ENCODE data around the gene GCNT3.

The GCNT3 gene

DNA sequence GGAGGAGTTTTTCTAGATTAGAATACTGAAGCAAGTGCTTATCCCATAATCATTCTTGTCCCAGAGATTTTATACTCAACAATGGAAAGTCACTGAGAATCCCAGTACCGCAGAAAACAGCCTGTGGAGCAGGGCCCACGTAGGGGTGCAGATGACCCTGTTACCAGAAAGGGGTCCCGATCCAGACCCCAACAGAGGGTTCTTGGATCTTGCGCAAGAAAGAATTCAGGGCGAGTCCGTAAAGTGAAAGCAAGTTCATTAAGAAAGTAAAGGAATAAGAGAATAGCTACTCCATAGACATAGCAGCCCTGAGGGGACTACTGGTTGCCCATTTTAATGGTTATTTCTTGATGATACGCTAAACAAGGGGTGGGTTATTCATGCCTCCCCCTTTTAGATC lies 2.6 kb downstream of the GCNT3 start:
- TF ChIP-seq, protein P1, sequence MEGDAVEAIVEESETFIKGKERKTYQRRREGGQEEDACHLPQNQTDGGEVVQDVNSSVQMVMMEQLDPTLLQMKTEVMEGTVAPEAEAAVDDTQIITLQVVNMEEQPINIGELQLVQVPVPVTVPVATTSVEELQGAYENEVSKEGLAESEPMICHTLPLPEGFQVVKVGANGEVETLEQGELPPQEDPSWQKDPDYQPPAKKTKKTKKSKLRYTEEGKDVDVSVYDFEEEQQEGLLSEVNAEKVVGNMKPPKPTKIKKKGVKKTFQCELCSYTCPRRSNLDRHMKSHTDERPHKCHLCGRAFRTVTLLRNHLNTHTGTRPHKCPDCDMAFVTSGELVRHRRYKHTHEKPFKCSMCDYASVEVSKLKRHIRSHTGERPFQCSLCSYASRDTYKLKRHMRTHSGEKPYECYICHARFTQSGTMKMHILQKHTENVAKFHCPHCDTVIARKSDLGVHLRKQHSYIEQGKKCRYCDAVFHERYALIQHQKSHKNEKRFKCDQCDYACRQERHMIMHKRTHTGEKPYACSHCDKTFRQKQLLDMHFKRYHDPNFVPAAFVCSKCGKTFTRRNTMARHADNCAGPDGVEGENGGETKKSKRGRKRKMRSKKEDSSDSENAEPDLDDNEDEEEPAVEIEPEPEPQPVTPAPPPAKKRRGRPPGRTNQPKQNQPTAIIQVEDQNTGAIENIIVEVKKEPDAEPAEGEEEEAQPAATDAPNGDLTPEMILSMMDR (conservative IDR thresholded peaks at IDR 0.05; ENCODE audit: low read depth) = no peak
- ChIA-PET POLR2A (ENCODE audit: low non-redundant PET) (no interaction called here), CTCF (no interaction called here)
- H3K27ac ChIP-seq = no peak overlapping the region
- DNase-seq (ENCODE audit: low spot score) = no peak

DNA sequence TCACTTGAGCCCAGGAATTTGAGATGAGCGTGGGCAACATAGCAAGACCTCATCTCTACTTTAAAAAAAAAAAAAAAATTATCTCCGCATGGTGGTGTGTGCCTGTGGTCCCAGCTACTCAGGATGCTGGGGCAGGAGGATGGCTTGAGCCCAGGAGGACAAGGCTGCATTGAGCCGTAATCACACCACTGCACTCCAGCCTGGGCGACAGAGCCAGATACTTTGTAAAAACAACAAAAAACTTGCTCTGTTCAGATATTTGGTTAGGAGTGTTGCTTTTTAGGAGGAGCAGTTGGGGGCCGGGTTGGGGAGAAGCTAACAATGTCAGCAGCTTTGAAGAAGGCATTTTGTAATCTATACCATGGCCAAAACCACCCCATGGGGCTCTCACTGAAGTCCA lies 4.1 kb downstream of the GCNT3 start:
- no peak for DNase-seq (ENCODE audit: low spot score)
- no peak overlapping the region for H3K27ac ChIP-seq
- ChIA-PET CTCF (interaction anchor here (0.7 to 1.4 kb wide), 2 partner anchors 83 to 547 kb away, joined by 4 to 6 read pairs; no protein-coding TSS in a partner anchor), POLR2A (ENCODE audit: low non-redundant PET) (interaction anchor here (0.5 kb wide), 1 partner anchor 65 kb away, joined by 4 read pairs; no protein-coding TSS in a partner anchor)
- TF ChIP-seq, protein P1 (conservative IDR thresholded peaks at IDR 0.05; ENCODE audit: low read depth) = no peak

DNA sequence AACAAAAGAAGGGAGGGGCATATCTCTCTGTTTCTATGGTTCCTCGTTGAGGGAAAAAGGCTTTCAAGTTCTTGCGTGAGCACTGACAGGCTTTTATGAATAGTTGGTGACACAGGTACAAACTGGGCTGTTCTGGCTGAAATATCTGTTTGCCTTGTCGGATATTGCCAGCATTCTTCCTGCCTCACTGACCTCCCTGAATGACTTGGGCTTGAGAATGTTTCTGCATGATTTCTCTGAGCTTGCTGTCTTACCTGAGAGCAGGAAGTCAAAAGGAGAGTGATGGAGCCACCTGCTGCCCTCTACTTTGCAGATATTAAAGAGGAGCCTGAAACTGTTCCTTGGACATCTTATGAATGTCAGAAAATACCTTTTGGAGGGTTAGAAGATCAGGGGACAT lies 4.8 kb downstream of the GCNT3 start:
- CTCF ChIA-PET = interaction anchor here (0.6 to 3.2 kb wide), 6 partner anchors 10 to 87 kb away, joined by 3 to 14 read pairs (median 4); no protein-coding TSS in a partner anchor
- H3K27ac ChIP-seq = no peak overlapping the region
- TF ChIP-seq, protein P1 (conservative IDR thresholded peaks at IDR 0.05; ENCODE audit: low read depth) = no peak
- no peak for DNase-seq (ENCODE audit: low spot score)
- POLR2A ChIA-PET (ENCODE audit: low non-redundant PET) = no interaction called here

DNA sequence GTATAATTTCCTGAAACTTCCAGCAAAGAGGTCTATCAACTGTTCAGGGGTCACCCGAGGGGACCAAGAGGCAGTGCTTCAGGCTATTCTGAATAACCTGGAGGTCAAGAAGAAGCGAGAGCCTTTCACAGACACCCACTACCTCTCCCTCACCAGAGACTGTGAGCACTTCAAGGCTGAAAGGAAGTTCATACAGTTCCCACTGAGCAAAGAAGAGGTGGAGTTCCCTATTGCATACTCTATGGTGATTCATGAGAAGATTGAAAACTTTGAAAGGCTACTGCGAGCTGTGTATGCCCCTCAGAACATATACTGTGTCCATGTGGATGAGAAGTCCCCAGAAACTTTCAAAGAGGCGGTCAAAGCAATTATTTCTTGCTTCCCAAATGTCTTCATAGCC lies 6.8 kb downstream of the GCNT3 start:
- H3K27ac ChIP-seq = no peak overlapping the region
- ChIA-PET POLR2A (ENCODE audit: low non-redundant PET) (no interaction called here), CTCF (interaction anchor here (0.6 to 3.2 kb wide), 2 partner anchors 82 to 85 kb away, joined by 3 to 14 read pairs; no protein-coding TSS in a partner anchor)
- TF ChIP-seq, protein P1 (conservative IDR thresholded peaks at IDR 0.05; ENCODE audit: low read depth) = no peak
- no peak for DNase-seq (ENCODE audit: low spot score)

DNA sequence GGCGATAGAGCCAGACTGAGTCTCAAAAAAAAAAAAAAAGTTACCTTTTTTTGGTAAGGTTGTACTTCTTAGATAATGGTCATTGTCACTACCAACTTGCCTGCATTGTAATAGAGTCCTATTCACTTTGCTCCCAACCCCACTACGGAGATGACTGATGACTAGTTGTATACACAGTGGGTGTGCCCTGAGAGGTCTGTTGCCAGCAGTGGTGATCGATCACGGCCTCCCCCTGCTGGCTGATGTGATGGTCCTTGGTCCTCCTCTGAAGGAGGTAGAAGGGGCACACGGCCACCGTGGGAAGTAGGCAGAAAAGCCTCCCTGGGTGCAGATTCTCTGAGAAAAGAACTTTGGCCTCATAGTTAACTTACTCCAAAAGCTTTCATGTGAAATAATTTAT lies 10.7 kb downstream of the GCNT3 start:
- TF ChIP-seq, protein P1 (conservative IDR thresholded peaks at IDR 0.05; ENCODE audit: low read depth) = 0 out of 2 replicates have a peak, but pooled peaks have one; percentile 15
- POLR2A ChIA-PET (ENCODE audit: low non-redundant PET) = no interaction called here
- CTCF ChIA-PET = interaction anchor here (0.6 to 1.0 kb wide), 4 partner anchors 90 to 694 kb away, joined by 3 to 5 read pairs (median 4); no protein-coding TSS in a partner anchor
- no peak overlapping the region for H3K27ac ChIP-seq
- DNase-seq (ENCODE audit: low spot score) = peak; percentile 92

DNA sequence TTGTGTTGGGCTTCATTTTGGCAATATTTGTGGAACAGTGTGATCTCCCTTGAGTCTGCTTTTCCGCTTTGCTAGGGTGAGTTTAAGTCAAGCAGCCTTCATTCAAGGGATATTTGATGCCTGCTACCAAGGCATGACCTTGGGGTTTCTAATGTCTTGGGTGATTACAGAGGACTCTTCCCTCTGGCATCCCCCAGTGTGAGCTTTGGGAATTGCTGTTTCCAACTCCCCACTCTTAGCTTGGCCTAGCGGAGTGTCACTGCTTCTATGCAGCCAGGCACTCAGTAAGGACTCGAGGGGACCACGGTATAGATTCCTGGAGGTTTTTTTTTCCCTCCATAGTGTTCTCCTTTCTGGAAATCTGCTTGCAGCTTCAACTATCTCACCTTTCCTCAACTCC lies 21.1 kb downstream of the GCNT3 start:
- ChIA-PET CTCF (interaction anchor here (0.6 to 3.4 kb wide), 3 partner anchors 35 to 447 kb away, joined by 3 to 16 read pairs (median 5); no protein-coding TSS in a partner anchor), POLR2A (ENCODE audit: low non-redundant PET) (no interaction called here)
- TF ChIP-seq, protein P1 (conservative IDR thresholded peaks at IDR 0.05; ENCODE audit: low read depth) = no peak; the same call in 1 of the 2 replicates
- no peak for DNase-seq (ENCODE audit: low spot score)
- H3K27ac ChIP-seq = no peak overlapping the region
